GM12878 (cell line): Measurements from ENCODE around the gene WHRN. TPM values are rescaled to one million over a fixed set of nuclear protein-coding genes. Genes with fewer than 3 reads are reported as not detected.

Source experiments
- ATAC-seq: fragments of 200-7000 bp; cut with Tn5 transposase; 3 replicates; pipeline ENCODE4 v1.9.1; 2020; ENCODE audit warnings: mild to moderate bottlenecking, moderate library complexity
- BruUV-seq: library from RNA; stranded (reverse); fragments of 400-500 nt; replicated peaks from 2 replicates; lab custom pipeline; 2021; lab: Mats Ljungman, UMichigan
- CTCF ChIA-PET: fragments of 300-600 bp; sonication (Branson Sonifier 250); formaldehyde crosslinking; extraction: SDS; loops from one replicate; lab custom pipeline; 2021; ENCODE audit warnings: inconsistent platforms; lab: Yijun Ruan, JAX
- POLR2A ChIA-PET: fragments of 350-600 bp; formaldehyde crosslinking; extraction: SDS; loops from one replicate; lab custom pipeline; 2021; ENCODE audit warnings: inconsistent platforms; lab: Charles Lee
- RAD21 ChIA-PET: fragments of 300-600 bp; sonication (Branson Sonifier 250); formaldehyde crosslinking; loops from one replicate; lab custom pipeline; 2023; ENCODE audit warnings: antibody characterized with exemption; ENCODE audit not compliant: unreplicated experiment; lab: Charles Lee
- SMC1A ChIA-PET: fragments of 300-600 bp; sonication (Branson Sonifier 250); formaldehyde crosslinking; loops from one replicate; lab custom pipeline; 2023; ENCODE audit not compliant: unreplicated experiment, uncharacterized antibody; lab: Charles Lee
- DNase-seq: peaks from one replicate; pipeline ENCODE4 v3.0.0-alpha.2; 2011; ENCODE audit warnings: low read depth, low spot score
- FAIRE-seq: peaks from 3 replicates; lab custom pipeline; 2011; peaks lifted over from hg19 to GRCh38; lab: Jason Lieb, UNC
- H2AFZ ChIP-seq: 2 replicates; pipeline ENCODE4 v1.6.0; 2011; ENCODE audit warnings: low read depth, low read length, control low read depth; ENCODE audit not compliant: control insufficient read depth
- H3K27ac ChIP-seq: 2 replicates; pipeline ENCODE4 v1.5.1; 2011; ENCODE audit warnings: control low read depth; ENCODE audit not compliant: control insufficient read depth, insufficient read depth
- H3K27me3 ChIP-seq, 2 experiments: replicated peaks in 1 of 2; 2 replicates each; pipeline versions ENCODE4 v1.6.0 to v1.6.1; 2011; ENCODE audit warnings: low read length in 1 of 2; ENCODE audit not compliant: control insufficient read depth in 2 of 2, insufficient read depth in 2 of 2
- H3K36me3 ChIP-seq, 2 experiments: 2 replicates each; pipeline ENCODE4 v1.5.1; 2011; ENCODE audit warnings: low read length in 1 of 2; ENCODE audit not compliant: control insufficient read depth in 2 of 2, insufficient read depth in 2 of 2
- H3K4me1 ChIP-seq: 2 replicates; pipeline ENCODE4 v1.6.1; 2011; ENCODE audit warnings: mild to moderate bottlenecking, low read length, moderate library complexity, mixed read lengths; ENCODE audit not compliant: control insufficient read depth, insufficient read depth
- H3K4me2 ChIP-seq: 2 replicates; pipeline ENCODE4 v1.6.0; 2011; ENCODE audit warnings: control low read depth; ENCODE audit not compliant: control insufficient read depth, insufficient read depth
- H3K4me3 ChIP-seq: fragments of 200-600 bp; sonication (generic); 2 replicates; pipeline ENCODE4 v1.5.1; 2016
- H3K79me2 ChIP-seq: 2 replicates; pipeline ENCODE4 v1.6.0; 2011; ENCODE audit warnings: low read length; ENCODE audit not compliant: control insufficient read depth, insufficient read depth
- H3K9ac ChIP-seq: 2 replicates; pipeline ENCODE4 v1.8.0; 2011; ENCODE audit warnings: low read length, control low read depth, mixed read lengths; ENCODE audit not compliant: control insufficient read depth, insufficient read depth
- H3K9me3 ChIP-seq: replicated peaks from 3 replicates; pipeline ENCODE4 v1.5.1; 2011; ENCODE audit warnings: mild to moderate bottlenecking, low read length; ENCODE audit not compliant: control insufficient read depth, insufficient read depth
- H4K20me1 ChIP-seq: 2 replicates; pipeline ENCODE4 v1.6.0; 2011; ENCODE audit not compliant: control insufficient read depth, insufficient read depth
- BHLHE40 ChIP-seq, 2 experiments: fragments of 450-650 bp in 1 of 2; IDR thresholded peaks; 2 replicates each; pipeline ENCODE4 v1.6.1; 2011 to 2017; ENCODE audit warnings: low read depth in 2 of 2, borderline replicate concordance in 1 of 2, improper control_type of control experiment in 1 of 2, low read length in 1 of 2, mild to moderate bottlenecking in 1 of 2
- CBX5 ChIP-seq: sonication (generic); IDR thresholded peaks from 2 replicates; pipeline ENCODE4 v1.6.1; 2016; ENCODE audit warnings: low read depth, moderate library complexity, mild to moderate bottlenecking, inconsistent platforms
- CREM ChIP-seq: IDR thresholded peaks from 2 replicates; pipeline ENCODE4 v1.6.1; 2014; ENCODE audit warnings: antibody characterized with exemption, low read depth
- EZH2 ChIP-seq: IDR thresholded peaks from 2 replicates; pipeline ENCODE4 v1.6.1; 2012; ENCODE audit warnings: low read depth, mild to moderate bottlenecking, control low read depth, inconsistent platforms, low read length, borderline replicate concordance; ENCODE audit not compliant: control insufficient read depth
- FOS ChIP-seq: IDR thresholded peaks from 3 replicates; pipeline ENCODE4 v1.6.1; 2011; ENCODE audit warnings: borderline replicate concordance; ENCODE audit not compliant: insufficient read length; ENCODE audit errors: extremely low read depth
- MYC ChIP-seq: IDR thresholded peaks from 2 replicates; pipeline ENCODE4 v1.6.1; 2011; ENCODE audit warnings: mild to moderate bottlenecking, low read length, moderate library complexity, inconsistent platforms; ENCODE audit not compliant: insufficient read depth, insufficient replicate concordance, insufficient read length, severe bottlenecking
- PAX8 ChIP-seq: fragments of 450-650 bp; IDR thresholded peaks from 2 replicates; pipeline ENCODE4 v1.6.1; 2017; ENCODE audit warnings: mild to moderate bottlenecking, moderate library complexity
- POLR2A ChIP-seq: IDR thresholded peaks from 2 replicates; pipeline ENCODE4 v1.6.1; 2011; ENCODE audit warnings: low read depth, mild to moderate bottlenecking, low read length
- ZSCAN29 ChIP-seq: fragments of 450-650 bp; IDR thresholded peaks from 2 replicates; pipeline ENCODE4 v1.6.1; 2017; ENCODE audit warnings: mild to moderate bottlenecking, moderate library complexity
- WGBS: methylation state at CpG from one replicate; pipeline ENCODE4 v1.1.6; 2016; ENCODE audit warnings: low lambda C conversion rate; ENCODE audit not compliant: insufficient replicate concordance, insufficient coverage; ENCODE audit errors: missing lambda C conversion rate; 5-methylcytosine and 5-hydroxymethylcytosine counted together
- in situ Hi-C: fragments of 300-500 bp; cut with MboI; formaldehyde crosslinking; loops from 9 replicates; pipeline ENCODE4 v1.14.3; 2018; ENCODE audit warnings: mixed read lengths
- intact Hi-C: fragments of 100-400 bp; cut with micrococcal nuclease; formaldehyde crosslinking; loops from one replicate; pipeline ENCODE4 v1.14.2; 2022; ENCODE audit not compliant: unreplicated experiment
- polyA plus RNA-seq, 11 experiments: library from polyadenylated mRNA; depleted of rRNA in 4 of 11; unstranded in 6 of 11; stranded (reverse) in 5 of 11; fragments of >200 nt; fragmentation: Nextera tagmentation in 4 of 11; fragmentation: Illumina TruSeq in 1 of 11; extraction: Ambion mirVana in 4 of 11; extraction: Trizol in 1 of 11; gene quantifications; 1 replicate in 1 of 11; 2 replicates in 10 of 11; pipeline versions ENCODE4 v1.2.1 to v1.2.3, GENCODE V29; 2011 to 2016; ENCODE audit warnings: inconsistent platforms in 2 of 11, missing spikeins in 2 of 11, low read depth in 1 of 11
- total RNA-seq, 4 experiments: library from RNA; depleted of rRNA in 3 of 4; stranded (reverse); fragments of >200 nt in 3 of 4; fragmentation: Illumina TruSeq in 1 of 4; extraction: Trizol in 1 of 4; gene quantifications; 2 replicates each; pipeline versions ENCODE4 v1.2.1 to v1.2.3, GENCODE V29; 2013 to 2021
- TF ChIP-seq, protein P1 (sequence below): fragments of 450-650 bp; IDR thresholded peaks from 2 replicates; pipeline ENCODE4 v1.6.1; 2017; ENCODE audit warnings: borderline replicate concordance

WHRN gene
- total and polyA plus RNA-seq, 10 of the 15 experiments (the other 5 are each of a cell fraction or from before 2014, with no cell fraction given) = 0.04 to 18.2 (median 0.68) TPM; not detected in 1

DNA sequence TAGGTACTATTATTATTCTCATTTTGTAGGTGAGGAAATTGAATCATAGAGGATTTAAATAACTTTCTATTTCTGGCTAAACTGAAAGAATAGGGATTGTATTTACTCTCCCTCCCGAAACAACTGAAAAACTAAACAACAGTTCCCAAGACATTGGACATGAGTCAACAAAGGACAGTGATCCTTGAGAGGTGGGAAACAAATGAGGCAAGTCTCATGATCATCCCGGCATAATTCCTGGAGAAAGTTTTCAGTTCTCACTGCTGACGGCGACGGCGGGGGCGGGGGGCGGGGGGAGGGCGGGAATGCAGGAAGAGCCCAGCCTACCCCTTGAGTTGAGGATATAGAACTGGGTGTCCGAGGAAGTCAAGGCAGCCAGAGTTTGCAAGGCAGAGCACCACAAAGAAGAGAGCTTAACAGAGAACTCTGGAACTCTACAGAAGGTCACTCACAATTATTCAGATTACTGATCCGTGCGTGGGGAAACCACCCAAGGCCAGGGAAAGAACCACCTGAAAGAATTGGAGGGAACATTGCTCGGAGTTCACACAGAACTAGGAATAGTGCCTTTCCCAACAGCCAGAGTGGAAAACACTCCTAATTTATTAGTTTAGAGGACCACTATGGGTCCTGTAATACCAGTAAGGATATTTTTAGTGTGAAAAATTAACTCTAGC is 27.4 kb upstream of the WHRN start:
- Histone ChIP-seq H3K4me2 (no peak overlapping the region), H3K4me3 (no peak overlapping the region), H3K9ac (no peak overlapping the region), H2AFZ (no peak overlapping the region), H3K4me1 (no peaks in the 10 kb centered on the region), H3K79me2 (no peaks in the 10 kb centered on the region), H3K9me3 (no peaks in the 10 kb centered on the region), H3K27ac (no peak overlapping the region), H4K20me1 (no peaks in the 10 kb centered on the region), H3K36me3 (no peaks in the 10 kb centered on the region), H3K27me3 (no peaks in the 10 kb centered on the region; a peak in 3 of 4 replicates)
- no peak for DNase-seq
- CTCF ChIA-PET = no interaction called here
- no peak for ATAC-seq
- POLR2A ChIA-PET = no interaction called here
- 69% methylated on average over 13 of the region's 13 CpGs for WGBS
- no peak for FAIRE-seq
- SMC1A ChIA-PET = interaction anchor here (1.0 to 1.1 kb wide), 2 partner anchors 13 to 121 kb away, joined by 3 to 4 read pairs; no protein-coding TSS in a partner anchor
- intact Hi-C loops (no loop called here), in situ Hi-C loops (no loop called here)
- no TSS peak for BruUV-seq
- TF ChIP-seq CREM (no peak), ZSCAN29 (no peak), PAX8 (no peak), FOS (no peak), POLR2A (no peak), MYC (no peak), BHLHE40 (IDR thresholded peaks at IDR 0.05; ENCODE audit: borderline replicate concordance in 1 of 2, low read depth in 2 of 2, low read length in 1 of 2) (no peak), EZH2 (no peak), CBX5 (no peak)
- TF ChIP-seq, protein P1, sequence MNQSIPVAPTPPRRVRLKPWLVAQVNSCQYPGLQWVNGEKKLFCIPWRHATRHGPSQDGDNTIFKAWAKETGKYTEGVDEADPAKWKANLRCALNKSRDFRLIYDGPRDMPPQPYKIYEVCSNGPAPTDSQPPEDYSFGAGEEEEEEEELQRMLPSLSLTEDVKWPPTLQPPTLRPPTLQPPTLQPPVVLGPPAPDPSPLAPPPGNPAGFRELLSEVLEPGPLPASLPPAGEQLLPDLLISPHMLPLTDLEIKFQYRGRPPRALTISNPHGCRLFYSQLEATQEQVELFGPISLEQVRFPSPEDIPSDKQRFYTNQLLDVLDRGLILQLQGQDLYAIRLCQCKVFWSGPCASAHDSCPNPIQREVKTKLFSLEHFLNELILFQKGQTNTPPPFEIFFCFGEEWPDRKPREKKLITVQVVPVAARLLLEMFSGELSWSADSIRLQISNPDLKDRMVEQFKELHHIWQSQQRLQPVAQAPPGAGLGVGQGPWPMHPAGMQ = no peak
- TF ChIP-seq, all 136 proteins: peak for 0
- RAD21 ChIA-PET = interaction anchor here (0.6 kb wide), 1 partner anchor 14 kb away, joined by 3 read pairs; no protein-coding TSS in a partner anchor
